A549 (cell line): Measurements from ENCODE around the gene KIF16B. TPM values are rescaled to one million over a fixed set of nuclear protein-coding genes. Genes with fewer than 3 reads are reported as not detected.

ENCODE experiments used
- ATAC-seq, 2 experiments: fragments of 200-7000 bp in 1 of 2; fragments of >200 bp in 1 of 2; cut with Nextera tagmentation in 1 of 2; cut with Tn5 transposase in 1 of 2; 3 replicates each; pipeline versions ENCODE4 v1.8.0 to v1.9.1; 2018 to 2020; ENCODE audit warnings: mild to moderate bottlenecking in 1 of 2, moderate library complexity in 1 of 2
- CTCF ChIA-PET: fragments of 300-600 bp; sonication (Branson Sonifier 250); formaldehyde crosslinking; extraction: SDS; loops from one replicate; lab custom pipeline; 2021; ENCODE audit warnings: antibody characterized with exemption, inconsistent platforms; lab: Yijun Ruan, JAX
- POLR2A ChIA-PET: fragments of 350-600 bp; formaldehyde crosslinking; extraction: SDS; loops from one replicate; lab custom pipeline; 2021; ENCODE audit warnings: antibody characterized with exemption, inconsistent platforms; lab: Yijun Ruan, JAX
- DNase-seq, 2 experiments: peaks; one replicate each; pipeline versions ENCODE4 v3.0.0 to v3.0.0-alpha.2; 2011 to 2016; ENCODE audit warnings: low read depth in 1 of 2, low spot score in 1 of 2
- FAIRE-seq: peaks from 2 replicates; lab custom pipeline; 2011; peaks lifted over from hg19 to GRCh38; lab: Jason Lieb, UNC
- H3K27ac ChIP-seq, 2 experiments: fragments of >200 bp; sonication (Bioruptor Twin); formaldehyde crosslinking; 3 replicates each; pipeline ENCODE4 v1.5.1; 2016 to 2017
- H3K4me1 ChIP-seq: fragments of >200 bp; sonication (Bioruptor Twin); formaldehyde crosslinking; 3 replicates; pipeline ENCODE4 v1.6.1; 2016
- H3K4me2 ChIP-seq: fragments of >200 bp; sonication (Bioruptor Twin); formaldehyde crosslinking; 3 replicates; pipeline ENCODE4 v1.6.1; 2016
- H3K4me3 ChIP-seq: fragments of >200 bp; sonication (Bioruptor Twin); formaldehyde crosslinking; 3 replicates; pipeline ENCODE4 v1.5.1; 2016
- H3K9me3 ChIP-seq: fragments of >200 bp; sonication (Bioruptor Twin); formaldehyde crosslinking; 3 replicates; pipeline ENCODE4 v1.6.1; 2016
- ATOH8 ChIP-seq: fragments of 250-450 bp; sonication (Bioruptor Pico); IDR thresholded peaks from 2 replicates; pipeline ENCODE4 v1.5.0; 2020; ENCODE audit warnings: low read depth, mild to moderate bottlenecking, moderate library complexity
- BCL3 ChIP-seq: fragments of >200 bp; sonication (Bioruptor Twin); formaldehyde crosslinking; IDR thresholded peaks from 3 replicates; pipeline ENCODE4 v1.6.1; 2016
- CEBPB ChIP-seq, 2 experiments: fragments of >200 bp in 1 of 2; sonication (Bioruptor Twin) in 1 of 2; formaldehyde crosslinking in 1 of 2; IDR thresholded peaks; 2 replicates each; pipeline ENCODE4 v1.6.1; 2012 to 2016
- E2F6 ChIP-seq: IDR thresholded peaks from 2 replicates; pipeline ENCODE4 v1.6.1; 2012; ENCODE audit warnings: low read depth, borderline replicate concordance
- EHF ChIP-seq: fragments of 250-450 bp; sonication (Bioruptor Pico); IDR thresholded peaks from 2 replicates; pipeline ENCODE4 v1.5.0; 2020; ENCODE audit warnings: mild to moderate bottlenecking
- EHMT2 ChIP-seq: fragments of 200-600 bp; sonication (generic); IDR thresholded peaks from 2 replicates; pipeline ENCODE4 v1.6.1; 2016; ENCODE audit warnings: antibody characterized with exemption, low read depth, mild to moderate bottlenecking, moderate library complexity
- HDAC2 ChIP-seq: fragments of 200-600 bp; sonication (generic); IDR thresholded peaks from 2 replicates; pipeline ENCODE4 v1.6.1; 2016
- HEYL ChIP-seq: fragments of 250-450 bp; sonication (Bioruptor Pico); IDR thresholded peaks from 2 replicates; pipeline ENCODE4 v1.8.0; 2021; ENCODE audit warnings: mild to moderate bottlenecking, moderate library complexity
- HOXA7 ChIP-seq: fragments of 250-450 bp; sonication (Bioruptor Pico); IDR thresholded peaks from 2 replicates; pipeline ENCODE4 v1.5.0; 2020; ENCODE audit warnings: mild to moderate bottlenecking, moderate library complexity
- HOXB13 ChIP-seq: fragments of 250-450 bp; sonication (Bioruptor Pico); IDR thresholded peaks from 2 replicates; pipeline ENCODE4 v1.5.0; 2020; ENCODE audit warnings: low read depth, mild to moderate bottlenecking, moderate library complexity
- KDM1A ChIP-seq: fragments of 200-600 bp; sonication (generic); IDR thresholded peaks from 2 replicates; pipeline ENCODE4 v1.6.1; 2016; ENCODE audit warnings: low read depth, mild to moderate bottlenecking
- KDM5A ChIP-seq: fragments of 200-600 bp; sonication (generic); IDR thresholded peaks from 2 replicates; pipeline ENCODE4 v1.6.1; 2016; ENCODE audit warnings: antibody characterized with exemption, mild to moderate bottlenecking
- MAFK ChIP-seq: fragments of 450-650 bp; IDR thresholded peaks from 2 replicates; pipeline ENCODE4 v1.6.1; 2014; ENCODE audit not compliant: partially characterized antibody
- MAZ ChIP-seq: fragments of 150-350 bp; IDR thresholded peaks from 2 replicates; pipeline ENCODE4 v1.6.1; 2014; ENCODE audit warnings: antibody characterized with exemption, low read depth, low read length, borderline replicate concordance
- NFE2L2 ChIP-seq: fragments of 150-350 bp; conservative IDR thresholded peaks from 2 replicates; pipeline ENCODE4 v1.6.1; 2014; ENCODE audit warnings: low read length
- NPAS2 ChIP-seq: fragments of 250-450 bp; sonication (Bioruptor Pico); IDR thresholded peaks from 2 replicates; pipeline ENCODE4 v1.8.0; 2022; ENCODE audit warnings: mild to moderate bottlenecking, moderate library complexity, borderline replicate concordance
- RARB ChIP-seq: fragments of 250-450 bp; sonication (Bioruptor Pico); IDR thresholded peaks from 2 replicates; pipeline ENCODE4 v1.8.0; 2021; ENCODE audit warnings: mild to moderate bottlenecking, moderate library complexity
- RCOR1 ChIP-seq: fragments of 150-350 bp; IDR thresholded peaks from 2 replicates; pipeline ENCODE4 v1.6.1; 2014; ENCODE audit warnings: antibody characterized with exemption, low read length, low read depth
- RFX5 ChIP-seq: fragments of 450-650 bp; IDR thresholded peaks from 2 replicates; pipeline ENCODE4 v1.7.1; 2014; ENCODE audit warnings: antibody characterized with exemption, mild to moderate bottlenecking, moderate library complexity
- SMC3 ChIP-seq: fragments of >200 bp; sonication (Bioruptor Twin); formaldehyde crosslinking; IDR thresholded peaks from 3 replicates; pipeline ENCODE4 v1.6.1; 2018; ENCODE audit warnings: inconsistent platforms
- TFCP2L1 ChIP-seq: fragments of 250-450 bp; sonication (Bioruptor Pico); IDR thresholded peaks from 2 replicates; pipeline ENCODE4 v1.5.0; 2021; ENCODE audit warnings: mild to moderate bottlenecking
- ZFP36 ChIP-seq: fragments of 450-650 bp; IDR thresholded peaks from 2 replicates; pipeline ENCODE4 v1.6.1; 2014; ENCODE audit warnings: borderline replicate concordance; ENCODE audit not compliant: partially characterized antibody
- ZNF302 ChIP-seq: fragments of 250-450 bp; sonication (Bioruptor Pico); IDR thresholded peaks from 2 replicates; pipeline ENCODE4 v1.9.0; 2021; ENCODE audit warnings: inconsistent platforms, mild to moderate bottlenecking, moderate library complexity
- WGBS: methylation state at CpG from one replicate; pipeline ENCODE4 v1.1.6; 2017; ENCODE audit errors: missing lambda C conversion rate; 5-methylcytosine and 5-hydroxymethylcytosine counted together
- polyA plus RNA-seq, 4 experiments: library from polyadenylated mRNA; depleted of rRNA in 3 of 4; stranded (reverse); fragments of >200 nt; fragmentation: RNase III in 1 of 4; extraction: RNeasy Plus Mini Kit Qiagen cat#74134 plus additional on column Dnase treatment in 1 of 4; gene quantifications; 2 replicates in 3 of 4; 3 replicates in 1 of 4; pipeline ENCODE4 v1.2.3, GENCODE V29; 2011 to 2017
- TF ChIP-seq, protein P1 (sequence below): fragments of 450-650 bp; IDR thresholded peaks from 2 replicates; pipeline ENCODE4 v1.6.1; 2014; ENCODE audit warnings: antibody characterized with exemption
- TF ChIP-seq, protein P2 (sequence below): IDR thresholded peaks from 2 replicates; pipeline ENCODE4 v1.6.1; 2012
- TF ChIP-seq, protein P3 (sequence below): fragments of 200-600 bp; sonication (generic); IDR thresholded peaks from 2 replicates; pipeline ENCODE4 v1.6.1; 2016; ENCODE audit warnings: antibody characterized with exemption, mild to moderate bottlenecking, moderate library complexity

The KIF16B gene
- polyA plus RNA-seq, 2 of the 4 experiments (the other 2 are of a cell fraction): 14.1 to 23.3 TPM

DNA sequence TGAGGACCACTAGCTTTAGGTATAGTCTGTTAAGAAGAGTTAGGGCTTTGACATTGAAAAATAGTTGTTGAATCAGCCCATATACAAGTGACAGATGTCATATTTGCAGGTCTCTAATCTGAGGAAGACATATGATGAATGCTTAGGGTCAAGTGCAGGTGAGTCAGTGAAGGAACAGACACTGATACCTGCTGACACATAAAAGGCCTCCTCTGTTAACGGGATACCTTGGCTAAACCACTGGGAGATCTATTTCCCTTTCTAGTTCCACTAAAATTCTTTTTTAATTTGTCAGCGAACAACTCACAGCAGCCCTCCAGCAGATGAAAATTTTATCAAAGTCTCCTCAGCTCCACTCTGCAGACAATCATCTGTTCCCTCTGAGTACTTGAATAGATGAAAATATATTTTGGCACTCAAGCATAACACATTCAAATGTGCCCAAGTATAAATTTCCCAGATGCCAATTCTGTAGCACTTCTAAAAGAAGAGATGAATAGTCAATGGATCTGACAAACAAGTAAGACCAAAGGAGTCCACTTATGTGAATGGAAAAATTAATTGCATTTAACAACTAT, 154.0 kb downstream of the KIF16B start:
- TF ChIP-seq MAFK (no peak), ZNF302 (CRISPR knock-in tag) (no peak), E2F6 (no peak)
- TF ChIP-seq, protein P1, sequence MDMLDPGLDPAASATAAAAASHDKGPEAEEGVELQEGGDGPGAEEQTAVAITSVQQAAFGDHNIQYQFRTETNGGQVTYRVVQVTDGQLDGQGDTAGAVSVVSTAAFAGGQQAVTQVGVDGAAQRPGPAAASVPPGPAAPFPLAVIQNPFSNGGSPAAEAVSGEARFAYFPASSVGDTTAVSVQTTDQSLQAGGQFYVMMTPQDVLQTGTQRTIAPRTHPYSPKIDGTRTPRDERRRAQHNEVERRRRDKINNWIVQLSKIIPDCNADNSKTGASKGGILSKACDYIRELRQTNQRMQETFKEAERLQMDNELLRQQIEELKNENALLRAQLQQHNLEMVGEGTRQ: no peak
- TF ChIP-seq, protein P2, sequence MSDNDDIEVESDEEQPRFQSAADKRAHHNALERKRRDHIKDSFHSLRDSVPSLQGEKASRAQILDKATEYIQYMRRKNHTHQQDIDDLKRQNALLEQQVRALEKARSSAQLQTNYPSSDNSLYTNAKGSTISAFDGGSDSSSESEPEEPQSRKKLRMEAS: no peak
- TF ChIP-seq, all 56 proteins: peak for 0
- Histone ChIP-seq H3K4me1 (no peaks in the 10 kb centered on the region), H3K4me3 (no peak overlapping the region), H3K9me3 (0 out of 3 replicates have a peak, but pooled peaks cover 2% of the 10 kb centered on the region), H3K27ac (no peak overlapping the region), H3K4me2 (no peak overlapping the region)
- ChIA-PET POLR2A (no interaction called here), CTCF (interaction anchor here (0.9 to 1.3 kb wide), 3 partner anchors 13 to 341 kb away, joined by 3 to 6 read pairs (median 3); no protein-coding TSS in a partner anchor)
- no peak for ATAC-seq
- FAIRE-seq: no peak
- DNase-seq: no peak
- WGBS: 61% methylated on average over 2 of the region's 2 CpGs

- FAIRE-seq (no peak), DNase-seq (no peak), ATAC-seq (no peak)
- CTCF ChIA-PET: interaction anchor here (1.3 kb wide), 1 partner anchor 139 kb away, joined by 3 read pairs; no protein-coding TSS in a partner anchor
- H3K4me2 ChIP-seq: no peak overlapping the region
- POLR2A ChIA-PET: no interaction called here
- H3K4me1 ChIP-seq: no peaks in the 10 kb centered on the region
- 0 out of 3 replicates have a peak, but pooled peaks cover 2% of the 10 kb centered on the region for H3K9me3 ChIP-seq
- H3K27ac ChIP-seq: no peak overlapping the region
- 96% methylated on average over 1 of the region's 1 CpG for WGBS
- TF ChIP-seq NFE2L2: no peak
- no peak for TF ChIP-seq MAZ
- no peak for TF ChIP-seq CEBPB (IDR thresholded peaks at IDR 0.05)
- no peak for TF ChIP-seq RCOR1
- no peak for TF ChIP-seq HEYL
- TF ChIP-seq ZFP36: no peak
- no peak for TF ChIP-seq RFX5
- TF ChIP-seq ATOH8 (CRISPR knock-in tag): no peak
- H3K4me3 ChIP-seq: no peak overlapping the region
Observed at GRCh38 chr20:16418616-16419015, 154.6 kb downstream of the KIF16B start.

GRCh38 chr20:16417001-16417400, 156.2 kb downstream of the KIF16B start:
- ATAC-seq (no peak), DNase-seq (no peak), FAIRE-seq (no peak)
- no peak overlapping the region for H3K27ac ChIP-seq
- WGBS: 65% methylated on average over 8 of the region's 8 CpGs
- no peaks in the 10 kb centered on the region for H3K9me3 ChIP-seq
- H3K4me2 ChIP-seq: no peak overlapping the region
- ChIA-PET CTCF (no interaction called here), POLR2A (no interaction called here)
- H3K4me1 ChIP-seq: no peaks in the 10 kb centered on the region
- H3K4me3 ChIP-seq: no peak overlapping the region
- TF ChIP-seq TFCP2L1 (CRISPR knock-in tag): no peak
- no peak for TF ChIP-seq EHMT2
- no peak for TF ChIP-seq HOXA7 (CRISPR knock-in tag)
- no peak for TF ChIP-seq RFX5
- TF ChIP-seq, protein P3, sequence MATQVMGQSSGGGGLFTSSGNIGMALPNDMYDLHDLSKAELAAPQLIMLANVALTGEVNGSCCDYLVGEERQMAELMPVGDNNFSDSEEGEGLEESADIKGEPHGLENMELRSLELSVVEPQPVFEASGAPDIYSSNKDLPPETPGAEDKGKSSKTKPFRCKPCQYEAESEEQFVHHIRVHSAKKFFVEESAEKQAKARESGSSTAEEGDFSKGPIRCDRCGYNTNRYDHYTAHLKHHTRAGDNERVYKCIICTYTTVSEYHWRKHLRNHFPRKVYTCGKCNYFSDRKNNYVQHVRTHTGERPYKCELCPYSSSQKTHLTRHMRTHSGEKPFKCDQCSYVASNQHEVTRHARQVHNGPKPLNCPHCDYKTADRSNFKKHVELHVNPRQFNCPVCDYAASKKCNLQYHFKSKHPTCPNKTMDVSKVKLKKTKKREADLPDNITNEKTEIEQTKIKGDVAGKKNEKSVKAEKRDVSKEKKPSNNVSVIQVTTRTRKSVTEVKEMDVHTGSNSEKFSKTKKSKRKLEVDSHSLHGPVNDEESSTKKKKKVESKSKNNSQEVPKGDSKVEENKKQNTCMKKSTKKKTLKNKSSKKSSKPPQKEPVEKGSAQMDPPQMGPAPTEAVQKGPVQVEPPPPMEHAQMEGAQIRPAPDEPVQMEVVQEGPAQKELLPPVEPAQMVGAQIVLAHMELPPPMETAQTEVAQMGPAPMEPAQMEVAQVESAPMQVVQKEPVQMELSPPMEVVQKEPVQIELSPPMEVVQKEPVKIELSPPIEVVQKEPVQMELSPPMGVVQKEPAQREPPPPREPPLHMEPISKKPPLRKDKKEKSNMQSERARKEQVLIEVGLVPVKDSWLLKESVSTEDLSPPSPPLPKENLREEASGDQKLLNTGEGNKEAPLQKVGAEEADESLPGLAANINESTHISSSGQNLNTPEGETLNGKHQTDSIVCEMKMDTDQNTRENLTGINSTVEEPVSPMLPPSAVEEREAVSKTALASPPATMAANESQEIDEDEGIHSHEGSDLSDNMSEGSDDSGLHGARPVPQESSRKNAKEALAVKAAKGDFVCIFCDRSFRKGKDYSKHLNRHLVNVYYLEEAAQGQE: no peak
- no peak for TF ChIP-seq ZFP36
- no peak for TF ChIP-seq EHF (CRISPR knock-in tag)
- no peak for TF ChIP-seq NPAS2
- no peak for TF ChIP-seq ATOH8 (CRISPR knock-in tag)
- TF ChIP-seq HOXB13: no peak
- TF ChIP-seq RARB (CRISPR knock-in tag): no peak
- TF ChIP-seq HDAC2: no peak
- no peak for TF ChIP-seq SMC3
- no peak for TF ChIP-seq KDM1A
- TF ChIP-seq BCL3: no peak
- TF ChIP-seq KDM5A: no peak
